HepG2 (cell line): ENCODE measurements around the gene HSDL1. TPM values are rescaled to one million over a fixed set of nuclear protein-coding genes. Genes with fewer than 3 reads are reported as not detected.

Experiments used
- MIXL1 ChIP-seq: IDR thresholded peaks from 2 replicates; pipeline ENCODE4 v1.6.1; 2016
- SMAD1 ChIP-seq: sonication (generic); formaldehyde crosslinking; IDR thresholded peaks from 2 replicates; pipeline ENCODE4 v1.4.0; 2020; ENCODE audit warnings: missing genetic modification reagents, low read depth, mild to moderate bottlenecking, borderline replicate concordance
- ZNF10 ChIP-seq: sonication (generic); formaldehyde crosslinking; IDR thresholded peaks from 2 replicates; pipeline ENCODE4 v1.4.0; 2020; ENCODE audit warnings: mild to moderate bottlenecking, low read depth, missing genetic modification reagents, borderline replicate concordance
- ZNF331 ChIP-seq: sonication (generic); formaldehyde crosslinking; IDR thresholded peaks from 2 replicates; pipeline ENCODE4 v1.4.0; 2020; ENCODE audit warnings: missing genetic modification reagents
- ZNF350 ChIP-seq: sonication (generic); formaldehyde crosslinking; IDR thresholded peaks from 2 replicates; pipeline ENCODE4 v1.4.0; 2020; ENCODE audit warnings: mild to moderate bottlenecking, low read depth, missing genetic modification reagents, borderline replicate concordance
- ZNF839 ChIP-seq: sonication (generic); formaldehyde crosslinking; IDR thresholded peaks from 2 replicates; pipeline ENCODE4 v1.4.0; 2020; ENCODE audit warnings: missing genetic modification reagents, mild to moderate bottlenecking, borderline replicate concordance
- polyA plus RNA-seq, 8 experiments: library from polyadenylated mRNA; depleted of rRNA in 3 of 8; stranded (reverse) in 7 of 8; unstranded in 1 of 8; fragments of >200 nt; fragmentation: Illumina TruSeq in 4 of 8; extraction: Trizol in 4 of 8; gene quantifications; 2 replicates each; pipeline versions ENCODE4 v1.2.1 to v1.2.3, GENCODE V29; 2011 to 2016; ENCODE audit warnings: low read depth in 4 of 8, missing spikeins in 1 of 8, mixed read lengths in 1 of 8; ENCODE audit not compliant: insufficient read depth in 1 of 8
- total RNA-seq, 5 experiments: library from RNA; depleted of rRNA; stranded (reverse); fragments of >200 nt; fragmentation: Illumina TruSeq; extraction: Trizol; gene quantifications; 2 replicates each; pipeline ENCODE4 v1.2.3, GENCODE V29; 2016; ENCODE audit warnings: low read depth in 1 of 5
- TF ChIP-seq, protein P1 (sequence below): IDR thresholded peaks from 2 replicates; pipeline ENCODE4 v1.6.1; 2016; ENCODE audit warnings: low read depth
- TF ChIP-seq, protein P2 (sequence below): sonication (generic); formaldehyde crosslinking; IDR thresholded peaks from 2 replicates; pipeline ENCODE4 v1.4.0; 2020; ENCODE audit warnings: missing genetic modification reagents
- TF ChIP-seq, protein P3 (sequence below): sonication (generic); formaldehyde crosslinking; IDR thresholded peaks from 2 replicates; pipeline ENCODE4 v1.4.0; 2020; ENCODE audit warnings: missing genetic modification reagents

The HSDL1 gene
- total and polyA plus RNA-seq, 2 of the 13 experiments (the other 11 are each of a cell fraction or from before 2014, with no cell fraction given): 49.2 to 49.7 TPM

DNA sequence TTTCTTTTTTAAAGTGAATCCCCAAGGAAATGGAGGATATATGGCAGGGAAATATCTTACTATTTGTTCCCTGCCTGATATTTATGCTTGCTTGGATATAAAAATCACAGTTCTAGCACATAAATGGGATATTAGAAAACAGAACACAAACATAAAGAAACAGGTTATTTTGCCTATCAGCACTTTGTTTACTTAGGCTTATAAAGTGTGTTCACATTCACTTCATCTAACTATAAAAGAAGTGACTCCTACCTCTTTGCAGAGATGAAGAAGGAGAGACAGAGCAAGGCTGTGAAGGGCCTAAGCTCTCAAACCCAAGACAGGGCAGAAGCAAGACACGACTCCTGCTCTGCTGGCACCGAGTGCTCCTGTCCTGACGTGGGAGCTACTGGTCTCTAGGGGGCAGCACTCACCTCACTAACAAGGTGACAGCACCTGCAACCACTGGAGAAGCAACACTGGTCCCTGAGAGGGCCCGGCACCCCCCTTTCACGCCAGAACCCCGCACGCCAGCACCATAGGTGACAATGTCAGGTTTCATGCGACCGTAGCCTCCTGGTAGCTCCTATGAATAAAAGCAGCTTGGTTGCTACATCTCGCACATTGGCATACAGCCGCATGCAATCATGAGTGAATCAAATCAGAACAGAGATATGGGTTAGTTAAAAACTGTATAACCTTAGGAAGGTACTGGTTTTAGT is 60.3 kb downstream of the HSDL1 start (continued):
- peak; percentile 48; the same call in 1 of the 2 replicates for TF ChIP-seq MIXL1
- TF ChIP-seq, protein P1, sequence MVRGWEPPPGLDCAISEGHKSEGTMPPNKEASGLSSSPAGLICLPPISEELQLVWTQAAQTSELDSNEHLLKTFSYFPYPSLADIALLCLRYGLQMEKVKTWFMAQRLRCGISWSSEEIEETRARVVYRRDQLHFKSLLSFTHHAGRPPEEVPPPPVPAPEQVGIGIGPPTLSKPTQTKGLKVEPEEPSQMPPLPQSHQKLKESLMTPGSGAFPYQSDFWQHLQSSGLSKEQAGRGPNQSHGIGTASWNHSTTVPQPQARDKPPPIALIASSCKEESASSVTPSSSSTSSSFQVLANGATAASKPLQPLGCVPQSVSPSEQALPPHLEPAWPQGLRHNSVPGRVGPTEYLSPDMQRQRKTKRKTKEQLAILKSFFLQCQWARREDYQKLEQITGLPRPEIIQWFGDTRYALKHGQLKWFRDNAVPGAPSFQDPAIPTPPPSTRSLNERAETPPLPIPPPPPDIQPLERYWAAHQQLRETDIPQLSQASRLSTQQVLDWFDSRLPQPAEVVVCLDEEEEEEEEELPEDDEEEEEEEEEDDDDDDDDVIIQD: 0 out of 2 replicates have a peak, but pooled peaks have one; percentile 27
- TF ChIP-seq, protein P2, sequence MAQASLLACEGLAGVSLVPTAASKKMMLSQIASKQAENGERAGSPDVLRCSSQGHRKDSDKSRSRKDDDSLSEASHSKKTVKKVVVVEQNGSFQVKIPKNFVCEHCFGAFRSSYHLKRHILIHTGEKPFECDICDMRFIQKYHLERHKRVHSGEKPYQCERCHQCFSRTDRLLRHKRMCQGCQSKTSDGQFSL: 0 out of 2 replicates have a peak, but pooled peaks have one; percentile 36
- TF ChIP-seq ZNF331 (CRISPR knock-in tag): 0 out of 2 replicates have a peak, but pooled peaks have one; percentile 14
- TF ChIP-seq ZNF350 (CRISPR knock-in tag): peak; percentile 37; the same call in 1 of the 2 replicates
- TF ChIP-seq ZNF839 (CRISPR knock-in tag): peak; percentile 57; the same call in 1 of the 2 replicates
- TF ChIP-seq, protein P3, sequence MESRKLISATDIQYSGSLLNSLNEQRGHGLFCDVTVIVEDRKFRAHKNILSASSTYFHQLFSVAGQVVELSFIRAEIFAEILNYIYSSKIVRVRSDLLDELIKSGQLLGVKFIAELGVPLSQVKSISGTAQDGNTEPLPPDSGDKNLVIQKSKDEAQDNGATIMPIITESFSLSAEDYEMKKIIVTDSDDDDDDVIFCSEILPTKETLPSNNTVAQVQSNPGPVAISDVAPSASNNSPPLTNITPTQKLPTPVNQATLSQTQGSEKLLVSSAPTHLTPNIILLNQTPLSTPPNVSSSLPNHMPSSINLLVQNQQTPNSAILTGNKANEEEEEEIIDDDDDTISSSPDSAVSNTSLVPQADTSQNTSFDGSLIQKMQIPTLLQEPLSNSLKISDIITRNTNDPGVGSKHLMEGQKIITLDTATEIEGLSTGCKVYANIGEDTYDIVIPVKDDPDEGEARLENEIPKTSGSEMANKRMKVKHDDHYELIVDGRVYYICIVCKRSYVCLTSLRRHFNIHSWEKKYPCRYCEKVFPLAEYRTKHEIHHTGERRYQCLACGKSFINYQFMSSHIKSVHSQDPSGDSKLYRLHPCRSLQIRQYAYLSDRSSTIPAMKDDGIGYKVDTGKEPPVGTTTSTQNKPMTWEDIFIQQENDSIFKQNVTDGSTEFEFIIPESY (CRISPR knock-in tag): peak; percentile 34; the same call in 1 of the 2 replicates
- 0 out of 2 replicates have a peak, but pooled peaks have one; percentile 33 for TF ChIP-seq ZNF10 (CRISPR knock-in tag)
- TF ChIP-seq SMAD1 (CRISPR knock-in tag): 0 out of 2 replicates have a peak, but pooled peaks have one; percentile 47
